Stimulated activated CD8-positive, alpha-beta memory T cell treated with anti-CD3 and anti-CD28 coated beads, Interleukin-7, amount 100 ng/mL, for 1 hour (primary cell): ENCODE results near the gene SLC6A20.

Source experiments
- DNase-seq, 2 donors: peaks; one replicate each; pipeline ENCODE4 v3.0.0-alpha.2; 2020; ENCODE audit warnings: low read depth in 2 of 2

Gene SLC6A20

DNA sequence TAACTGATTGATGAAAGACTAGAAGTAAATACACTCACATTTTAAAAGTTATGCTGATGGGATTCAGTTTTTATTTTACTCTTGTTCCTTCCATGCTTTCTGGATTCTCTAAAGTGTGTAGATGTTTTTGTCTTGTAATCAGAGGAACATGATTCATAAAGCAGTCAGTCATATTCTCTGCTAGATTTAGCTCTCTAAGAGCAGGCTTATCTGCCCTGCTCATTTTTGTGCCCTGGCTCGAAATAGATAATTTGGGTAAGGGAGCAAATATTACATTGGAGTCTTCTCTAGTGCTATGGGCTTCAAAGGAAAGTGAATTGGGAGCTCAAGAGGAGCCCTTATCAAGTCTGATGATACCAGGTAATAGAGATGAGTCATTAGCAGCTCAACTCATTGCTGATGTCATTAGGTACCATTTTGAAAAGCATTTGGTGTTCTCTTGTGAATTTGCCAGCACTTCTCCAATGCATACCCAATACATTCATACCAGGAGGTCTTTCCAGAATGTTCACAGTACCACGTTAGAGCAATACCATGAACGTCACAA, 79.5 kb downstream of the SLC6A20 start:
- no peak for DNase-seq

DNA sequence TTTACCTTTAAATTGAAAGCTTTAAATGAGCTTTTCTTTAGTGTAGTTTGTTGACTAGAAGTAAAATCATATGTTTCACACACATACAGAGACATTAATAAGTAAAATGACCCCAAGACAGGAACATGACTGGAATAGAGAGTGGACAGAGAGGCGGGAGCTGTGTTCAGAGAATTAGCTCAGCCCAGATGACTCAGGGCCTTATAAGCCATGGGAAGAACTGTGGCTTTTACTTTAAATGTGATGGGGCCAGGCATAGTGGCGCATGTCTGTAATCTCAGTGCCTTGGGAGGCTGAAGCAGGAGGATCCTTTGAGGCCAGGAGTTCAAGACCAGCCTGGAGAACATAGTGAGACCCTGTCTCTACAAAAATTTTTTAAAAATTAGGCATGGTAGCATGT, 80.4 kb downstream of the SLC6A20 start:
- DNase-seq, result no peak

DNA sequence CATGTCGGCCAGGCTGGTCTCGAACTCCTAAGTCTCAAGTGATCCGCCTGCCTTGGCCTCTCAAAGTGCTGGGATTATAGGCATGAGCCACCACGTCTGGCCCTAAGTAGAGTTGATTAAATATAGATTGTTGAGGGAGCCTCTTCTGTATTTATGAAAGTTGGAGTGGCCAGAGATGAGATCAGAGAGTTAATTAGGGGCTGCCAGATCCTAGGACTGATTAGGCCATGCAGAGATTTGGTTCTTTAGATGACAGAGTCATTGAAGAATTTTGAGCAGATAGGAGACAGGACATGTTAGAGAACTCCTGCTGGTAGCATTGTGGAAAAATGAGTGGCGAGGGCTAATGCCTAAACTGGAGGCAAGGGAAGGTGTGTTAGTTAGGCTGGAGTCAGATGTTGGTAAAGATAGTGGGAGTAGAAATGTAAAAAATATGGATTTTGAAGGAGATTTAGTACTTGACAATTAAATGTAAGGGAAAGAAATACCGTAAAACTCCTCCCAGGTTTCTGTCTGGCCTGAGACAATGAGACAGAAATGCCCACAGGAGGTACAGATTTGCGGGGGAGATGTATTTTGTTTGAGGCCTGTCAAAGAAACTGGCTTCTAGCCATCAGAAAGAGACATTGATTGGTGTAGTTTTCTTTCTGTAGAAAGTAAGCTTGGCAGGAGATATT, 83.8 kb downstream of the SLC6A20 start:
- DNase-seq, result no peak

DNA sequence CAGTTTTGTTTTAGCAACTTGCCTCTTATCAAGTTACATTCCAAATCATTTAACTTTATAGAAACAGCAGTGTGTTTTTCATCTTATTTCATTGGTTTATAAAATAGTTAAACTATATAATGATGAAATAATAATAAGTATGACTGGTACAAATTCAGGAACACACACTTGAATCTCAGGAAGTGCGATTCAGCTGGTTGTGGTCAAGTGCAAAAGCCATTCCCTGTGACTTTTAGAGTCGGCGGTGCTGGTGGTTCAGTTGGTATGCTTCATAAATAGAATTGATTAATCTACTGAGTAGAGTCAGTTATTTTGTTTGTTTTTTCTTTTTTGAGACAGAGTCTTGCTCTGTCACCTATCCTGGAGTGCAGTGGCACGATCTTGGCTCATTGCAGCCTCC, 84.4 kb downstream of the SLC6A20 start:
- no peak for DNase-seq

DNA sequence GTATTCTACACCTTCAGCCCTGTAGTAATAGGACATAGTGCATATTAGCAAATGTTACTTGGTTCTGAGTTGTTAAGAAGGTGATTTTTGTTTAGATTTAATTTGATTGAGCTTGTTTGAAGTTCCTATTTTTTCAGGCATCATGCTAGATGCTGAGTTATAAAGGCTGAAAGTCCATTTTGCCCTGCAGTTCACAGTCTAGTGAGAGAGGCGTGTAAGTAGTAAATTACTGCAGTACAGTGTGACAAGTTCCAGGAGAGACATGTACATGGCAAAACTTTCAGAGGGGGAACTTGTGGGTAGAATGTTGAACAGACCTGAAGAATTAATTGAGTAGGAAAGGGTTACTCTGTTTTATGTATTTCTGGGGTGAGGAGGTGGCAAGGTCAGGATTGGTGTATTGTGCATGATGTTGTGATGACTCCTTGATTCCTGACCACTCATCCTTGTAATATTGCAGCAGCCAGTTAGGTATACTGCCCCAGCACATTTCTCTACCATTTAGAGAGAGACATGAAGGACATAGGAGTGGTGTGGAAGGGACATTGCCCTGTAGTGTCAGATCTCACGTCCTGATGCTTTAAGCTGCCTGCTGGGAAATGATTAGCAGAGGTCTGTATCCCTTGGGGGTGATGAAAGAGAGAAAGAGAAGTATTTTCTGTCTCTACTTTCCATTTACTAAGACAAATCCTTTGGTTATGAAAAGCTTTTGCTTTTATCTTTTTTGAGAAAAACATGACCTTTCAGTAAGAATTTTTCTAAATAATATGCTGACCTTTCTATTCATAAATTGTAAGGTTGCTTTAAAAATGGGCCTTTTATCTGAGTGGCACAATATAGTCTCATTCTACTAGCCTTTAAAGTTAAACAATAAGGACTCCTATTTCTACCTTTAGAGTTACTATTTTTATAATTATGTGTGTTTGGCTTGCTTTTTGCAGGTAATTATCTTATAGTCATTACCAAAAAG, 90.2 kb downstream of the SLC6A20 start:
- no peak for DNase-seq
